Measurements from ENCODE around the gene ZNF691. TPM values are rescaled to one million over a fixed set of nuclear protein-coding genes. Genes with fewer than 3 reads are reported as not detected.
"Not testable (repeated sequence)": the region's sequence is repeated elsewhere in the genome, so short reads cannot be mapped to it uniquely, and the experiment has no call there.

Gene ZNF691
- polyA plus RNA-seq, 3 donors: 3.5 to 5.6 (median 4.2) TPM

DNA sequence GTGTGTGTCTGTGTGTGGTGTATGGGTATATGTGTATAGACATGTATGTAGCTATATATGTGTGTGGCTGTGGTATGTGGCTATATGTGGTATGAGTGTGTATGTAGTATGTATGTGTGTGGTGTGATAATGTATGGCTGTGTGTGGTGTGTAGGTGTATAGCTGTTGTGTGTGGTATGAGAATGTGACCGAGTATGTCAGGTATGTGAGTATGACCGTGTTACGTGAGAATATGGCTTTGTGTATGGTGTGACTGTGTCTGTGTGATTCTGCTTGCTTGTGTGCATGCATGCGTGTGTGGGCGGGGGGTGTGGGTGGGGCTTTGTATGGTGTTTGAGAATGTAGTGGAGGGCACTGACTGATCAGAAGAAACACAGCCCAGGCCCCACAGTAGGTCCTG lies 3.5 kb downstream of the ZNF691 start:
- 98 to 99% (median 98%) methylated on average over 5 of the region's 5 CpGs for WGBS, 3 donors
- H3K27ac ChIP-seq (ENCODE audit: low read depth, low read length): no peak overlapping the region

DNA sequence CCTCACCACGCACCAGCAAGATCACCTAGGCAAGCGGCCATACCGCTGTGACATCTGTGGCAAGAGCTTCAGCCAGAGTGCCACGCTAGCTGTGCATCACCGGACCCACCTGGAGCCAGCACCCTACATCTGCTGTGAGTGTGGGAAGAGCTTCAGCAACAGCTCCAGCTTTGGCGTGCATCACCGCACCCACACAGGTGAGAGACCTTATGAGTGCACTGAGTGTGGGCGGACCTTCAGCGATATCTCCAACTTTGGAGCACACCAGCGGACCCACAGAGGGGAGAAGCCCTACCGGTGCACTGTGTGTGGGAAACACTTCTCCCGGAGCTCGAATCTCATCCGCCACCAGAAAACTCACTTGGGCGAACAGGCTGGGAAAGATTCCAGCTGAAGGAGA lies 5.0 kb downstream of the ZNF691 start:
- WGBS, 3 donors: 98 to 99% (median 98%) methylated on average over 15 of the region's 15 CpGs
- H3K27ac ChIP-seq (ENCODE audit: low read depth, low read length): no peak overlapping the region

- WGBS, 3 donors: 92 to 94% (median 93%) methylated on average over 2 of the region's 2 CpGs
- H3K27ac ChIP-seq (ENCODE audit: low read depth, low read length): no peak overlapping the region
These were observed 5.7 kb downstream of the ZNF691 start for GRCh38 chr1:42851960-42852607.

DNA sequence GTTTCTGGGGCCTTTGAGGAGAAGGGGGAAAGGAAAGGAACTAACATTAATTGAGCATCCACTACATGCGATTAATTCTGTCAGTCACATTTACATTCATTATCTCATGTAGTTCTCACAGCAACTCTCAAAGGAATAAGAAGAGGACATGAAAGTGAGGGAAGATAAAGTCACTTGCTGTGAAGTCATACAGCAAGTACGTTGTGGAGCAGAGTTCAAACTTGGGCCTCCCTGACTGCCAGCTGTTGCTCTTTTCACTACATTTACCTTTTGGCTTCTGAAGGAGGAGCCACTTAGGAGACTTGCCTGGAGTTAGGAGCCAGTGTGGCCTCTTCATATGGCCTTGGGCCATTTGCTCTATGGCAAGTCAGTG lies 6.2 kb downstream of the ZNF691 start:
- WGBS, 3 donors: 45 to 68% (median 51%) methylated on average over 2 of the region's 2 CpGs

DNA sequence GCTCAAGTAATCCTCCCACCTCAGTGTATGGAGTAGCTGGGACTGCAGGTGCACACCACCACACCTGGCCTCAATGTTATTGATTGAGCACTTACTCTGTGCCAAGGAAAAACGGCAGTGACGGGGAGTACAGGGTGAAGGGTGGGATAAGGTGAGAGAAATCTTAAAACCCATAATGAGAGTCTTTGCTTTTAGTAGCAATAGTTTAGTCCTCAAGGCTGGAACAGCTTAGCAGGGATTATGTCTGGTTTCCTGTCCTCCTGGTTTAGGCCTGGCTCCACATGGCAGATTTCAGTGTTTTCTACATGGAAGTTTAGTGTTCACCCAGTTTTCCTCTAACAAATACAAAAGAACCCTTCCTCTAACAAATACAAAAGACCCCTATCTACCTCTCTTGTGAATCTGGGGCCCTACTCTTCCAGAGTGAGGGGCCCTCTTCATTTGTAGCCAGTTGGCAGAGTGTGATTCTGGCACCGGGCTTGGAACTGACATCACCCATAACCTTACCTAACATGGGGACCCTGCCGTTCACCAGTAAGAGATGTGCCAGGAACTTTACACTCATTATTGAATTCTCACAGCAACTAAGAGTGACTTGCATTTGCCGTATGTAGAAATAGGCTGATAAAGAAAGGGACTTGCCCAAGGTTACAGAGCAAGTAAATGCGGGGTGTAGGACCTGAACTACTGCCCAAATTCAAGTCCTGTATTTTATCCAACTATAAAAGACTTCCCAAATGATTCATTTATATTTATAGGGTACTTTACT lies 6.9 kb downstream of the ZNF691 start:
- no peak overlapping the region for H3K27ac ChIP-seq (ENCODE audit: low read depth, low read length)
- 61 to 80% (median 74%) methylated on average over 6 of the region's 6 CpGs for WGBS, 3 donors

More for the DNA sequence above, 6.2 kb downstream of the ZNF691 start:
- H3K27ac ChIP-seq (ENCODE audit: low read depth, low read length): no peak overlapping the region

DNA sequence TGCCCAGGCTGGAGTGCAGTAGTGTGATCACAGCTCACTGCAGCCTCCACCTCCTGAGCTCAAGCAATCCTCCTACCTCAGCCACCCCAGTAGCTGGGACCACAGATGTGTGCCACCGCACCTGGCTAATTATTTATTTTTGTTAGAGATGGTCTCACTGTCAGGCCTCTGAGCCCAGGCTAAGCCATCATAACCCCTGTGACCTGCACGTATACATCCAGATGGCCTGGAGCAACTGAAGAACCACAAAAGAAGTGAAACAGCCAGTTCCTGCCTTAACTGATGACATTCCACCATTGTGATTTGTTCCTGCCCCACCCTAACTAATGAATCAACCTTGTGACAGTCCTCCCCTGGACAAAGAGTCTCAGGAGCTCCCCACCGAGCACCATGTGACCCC lies 10.1 kb downstream of the ZNF691 start:
- 87 to 94% (median 94%) methylated on average over 3 of the region's 3 CpGs for WGBS, 3 donors

GRCh38 chr1:42859366-42859765 lies 13.0 kb downstream of the ZNF691 start:
- WGBS, 3 donors: 80 to 86% (median 81%) methylated on average over 5 of the region's 5 CpGs
- not testable (repeated sequence) for H3K27ac ChIP-seq (ENCODE audit: low read depth, low read length)

More for the DNA sequence above, 10.1 kb downstream of the ZNF691 start:
- not testable (repeated sequence) for H3K27ac ChIP-seq (ENCODE audit: low read depth, low read length)

DNA sequence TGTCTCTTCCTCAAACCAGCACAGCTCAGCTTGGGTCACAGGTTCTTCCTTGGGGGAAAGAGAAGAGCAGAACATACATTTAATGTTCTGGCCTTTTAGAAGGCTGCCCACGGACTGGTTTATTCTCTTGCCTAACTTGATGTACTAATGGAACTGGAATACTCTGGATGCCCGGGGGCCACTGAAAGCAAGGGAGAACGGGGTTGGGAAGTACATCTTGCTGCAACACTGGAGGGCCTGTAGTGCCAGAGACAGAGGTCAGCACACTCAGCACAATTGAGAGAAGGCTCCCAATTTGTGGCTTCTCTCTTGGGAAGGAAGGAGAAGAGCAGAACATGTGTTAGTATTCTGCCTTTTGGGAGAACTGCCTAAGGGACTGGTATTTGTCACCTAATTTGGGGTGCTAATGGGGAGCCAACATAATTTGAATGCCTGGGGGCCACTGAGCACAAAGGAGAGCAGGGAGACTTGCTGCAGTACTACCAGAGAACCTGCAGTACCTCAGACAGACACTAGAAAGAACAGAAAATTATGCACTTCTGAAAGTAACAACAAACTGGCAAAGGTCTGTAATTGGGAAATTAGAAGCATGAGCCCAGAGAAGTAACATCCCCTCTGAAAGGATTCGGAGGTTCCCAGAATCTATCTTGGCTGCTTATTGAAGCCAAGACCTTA lies 14.1 kb downstream of the ZNF691 start:
- no peak overlapping the region for H3K27ac ChIP-seq (ENCODE audit: low read depth, low read length)
- WGBS, 3 donors: 63 to 87% (median 68%) methylated on average over 4 of the region's 4 CpGs

DNA sequence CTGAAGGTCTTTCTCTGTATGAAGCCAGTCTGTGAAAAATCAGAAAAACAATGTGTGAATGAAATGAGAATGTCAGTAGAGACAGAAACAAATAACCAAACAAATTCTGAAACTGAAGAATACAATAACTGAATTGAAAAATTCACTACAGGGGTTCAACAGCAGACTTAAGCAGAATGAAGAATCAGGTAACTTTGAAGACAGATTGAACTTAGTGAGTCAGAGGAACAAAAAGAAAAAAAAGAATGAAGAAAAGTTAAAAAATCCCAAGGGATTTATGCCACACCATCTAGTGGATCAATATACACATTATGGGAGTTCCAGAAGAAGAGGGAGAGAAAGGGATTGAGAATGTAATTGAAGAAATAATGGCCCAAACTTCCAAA lies 14.6 kb downstream of the ZNF691 start:
- no peak overlapping the region for H3K27ac ChIP-seq (ENCODE audit: low read depth, low read length)

DNA sequence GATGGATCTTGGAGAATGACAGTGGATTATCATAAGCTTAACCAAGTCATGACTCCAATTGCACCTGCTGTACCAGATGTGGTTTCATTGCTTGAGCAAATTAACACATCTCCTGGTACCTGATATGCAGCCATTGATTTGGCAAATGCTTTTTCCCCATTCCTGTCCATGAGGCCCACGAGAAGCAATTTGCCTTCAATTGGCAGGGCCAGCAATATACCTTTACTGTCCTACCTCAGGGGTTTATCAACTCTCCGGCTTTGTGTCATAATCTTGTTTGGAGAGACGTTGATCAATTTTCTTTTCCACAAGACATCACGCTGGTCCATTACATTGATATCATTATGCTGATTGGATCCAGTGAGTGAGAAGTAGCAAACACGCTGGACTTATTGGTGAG lies 20.1 kb downstream of the ZNF691 start:
- H3K27ac ChIP-seq (ENCODE audit: low read depth, low read length): no peak overlapping the region
- WGBS, 3 donors: 77 to 86% (median 86%) methylated on average over 5 of the region's 5 CpGs

DNA sequence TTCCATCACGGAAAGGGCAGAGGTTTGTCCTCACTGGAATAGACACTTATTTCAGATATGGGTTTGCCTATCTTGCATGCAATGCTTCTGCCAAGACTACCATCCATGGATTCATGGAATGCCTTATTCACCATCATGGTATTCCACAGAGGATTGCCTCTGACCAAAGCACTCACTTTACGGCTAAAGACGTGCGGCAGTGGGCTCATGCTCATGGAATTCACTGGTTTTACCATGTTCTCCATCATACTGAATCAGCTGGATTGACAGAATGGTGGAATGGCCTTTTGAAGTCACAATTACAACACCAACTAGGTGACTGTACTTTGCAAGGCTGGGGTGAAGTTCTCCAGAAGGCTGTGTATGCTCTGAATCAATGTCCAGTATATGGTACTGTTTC lies 22.1 kb downstream of the ZNF691 start:
- not testable (repeated sequence) for H3K27ac ChIP-seq (ENCODE audit: low read depth, low read length)
- 77 to 91% (median 82%) methylated on average over 4 of the region's 4 CpGs for whole genome bisulfite sequencing, 3 donors

- not testable (repeated sequence) for H3K27ac ChIP-seq (ENCODE audit: low read depth, low read length)
- 58 to 79% (median 69%) methylated on average over 2 of the region's 2 CpGs for WGBS, 3 donors
These were observed 22.8 kb downstream of the ZNF691 start for GRCh38 chr1:42869254-42869653.

DNA sequence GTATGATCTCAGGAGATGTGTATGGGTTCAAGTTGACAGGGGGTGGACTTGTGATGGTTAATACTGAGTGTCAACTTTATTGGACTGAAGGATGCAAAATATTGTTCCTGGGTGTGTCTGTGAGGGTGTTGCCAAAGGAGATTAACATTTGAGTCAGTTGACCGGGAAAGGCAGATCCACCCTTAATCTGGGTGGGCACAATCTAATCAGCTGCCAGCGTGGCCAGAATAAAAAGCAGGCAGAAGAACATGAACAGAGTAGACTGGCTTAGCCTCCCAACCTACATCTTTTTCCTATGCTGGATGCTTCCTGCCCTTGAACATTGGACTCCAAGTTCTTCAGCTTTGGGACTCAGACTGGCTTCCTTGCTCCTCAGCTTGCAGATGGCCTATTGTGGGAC lies 23.3 kb downstream of the ZNF691 start:
- H3K27ac ChIP-seq (ENCODE audit: low read depth, low read length): not testable (repeated sequence)
- 75 to 83% (median 78%) methylated on average over 2 of the region's 2 CpGs for WGBS, 3 donors

DNA sequence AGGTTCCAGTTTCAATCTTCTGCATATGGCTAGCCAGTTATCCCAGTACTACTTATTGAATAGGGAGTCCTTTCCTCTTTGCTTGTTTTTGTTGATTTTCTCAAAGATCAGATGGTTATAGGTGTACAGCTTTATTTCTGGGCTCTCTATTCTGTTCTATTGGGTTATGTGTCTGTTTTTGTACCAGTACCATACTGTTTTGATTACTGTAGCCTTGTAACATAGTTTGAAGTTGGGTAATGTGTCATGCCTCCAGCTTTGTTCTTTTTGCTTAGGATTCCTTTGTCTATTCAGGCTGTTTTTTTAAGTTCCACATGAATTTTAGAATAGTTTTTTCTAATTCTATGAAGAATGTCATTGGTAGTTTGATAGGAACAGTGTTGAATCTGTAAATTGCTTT lies 26.7 kb downstream of the ZNF691 start:
- H3K27ac ChIP-seq (ENCODE audit: low read depth, low read length): not testable (repeated sequence)

DNA sequence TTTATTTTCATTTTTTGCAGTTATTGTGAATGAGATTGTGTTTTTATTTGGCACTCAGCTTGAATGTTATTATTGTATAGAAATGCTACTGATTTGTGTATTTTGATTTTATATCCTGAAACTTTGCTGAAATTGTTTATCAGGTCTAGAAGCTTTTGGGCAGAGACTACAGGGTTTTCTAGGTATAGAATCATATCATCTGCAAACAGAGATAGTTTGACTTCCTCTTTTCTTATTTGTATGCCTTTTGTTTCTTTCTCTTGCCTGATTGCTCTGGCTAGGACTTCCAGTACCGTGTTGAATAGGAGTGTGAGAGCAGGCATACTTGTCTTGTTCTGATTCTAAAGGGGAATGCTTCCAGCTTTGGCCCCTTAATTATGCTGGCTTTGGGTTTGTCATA lies 27.3 kb downstream of the ZNF691 start:
- no peak overlapping the region for H3K27ac ChIP-seq (ENCODE audit: low read depth, low read length)
- WGBS, 3 donors: 52 to 82% (median 76%) methylated on average over 1 of the region's 1 CpG

DNA sequence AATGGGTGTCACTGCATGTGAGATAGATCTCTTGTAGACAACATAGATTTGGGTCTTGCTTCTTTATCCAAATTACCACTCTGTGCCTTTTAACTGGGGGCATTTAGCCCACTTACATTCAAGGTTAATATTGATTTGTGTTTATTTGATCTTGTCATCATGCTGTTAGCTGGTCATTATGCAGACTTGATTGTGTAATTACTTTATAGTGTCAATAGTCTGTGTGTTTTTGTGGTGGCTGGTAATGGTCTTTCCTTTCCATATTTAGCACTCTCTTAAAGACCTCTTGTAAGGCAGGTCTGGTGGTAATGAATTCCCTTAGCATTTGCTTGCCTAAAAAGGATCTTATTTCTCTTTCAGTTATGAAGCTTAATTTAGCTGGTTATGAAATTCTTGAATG lies 29.6 kb downstream of the ZNF691 start:
- no peak overlapping the region for H3K27ac ChIP-seq (ENCODE audit: low read depth, low read length)

- 43 to 73% (median 60%) methylated on average over 2 of the region's 2 CpGs for WGBS, 3 donors
- H3K27ac ChIP-seq (ENCODE audit: low read depth, low read length): no peak overlapping the region
These were observed 31.0 kb downstream of the ZNF691 start for GRCh38 chr1:42877380-42877779.

DNA sequence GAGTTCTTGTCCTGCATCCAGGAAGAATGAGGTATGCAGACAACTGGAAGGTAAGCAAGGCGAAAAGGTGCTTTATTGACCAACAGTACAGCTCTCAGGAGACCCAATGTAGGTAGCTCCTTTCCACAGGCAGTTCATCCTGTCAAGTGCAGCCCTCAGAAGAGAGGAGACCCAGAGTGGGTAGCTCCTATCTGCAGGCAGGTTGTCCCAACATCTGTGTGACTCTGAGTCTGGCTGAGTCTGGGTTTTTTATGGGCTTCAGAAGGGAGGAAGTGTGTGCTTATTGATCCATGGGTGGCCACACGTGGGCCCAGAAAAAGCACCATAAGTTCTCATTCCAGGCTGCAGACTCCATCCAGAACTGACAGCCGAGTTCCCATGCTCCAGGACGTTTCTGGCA lies 34.0 kb downstream of the ZNF691 start:
- no peak overlapping the region for H3K27ac ChIP-seq (ENCODE audit: low read depth, low read length)
- WGBS, 3 donors: 65 to 79% (median 70%) methylated on average over 4 of the region's 4 CpGs

DNA sequence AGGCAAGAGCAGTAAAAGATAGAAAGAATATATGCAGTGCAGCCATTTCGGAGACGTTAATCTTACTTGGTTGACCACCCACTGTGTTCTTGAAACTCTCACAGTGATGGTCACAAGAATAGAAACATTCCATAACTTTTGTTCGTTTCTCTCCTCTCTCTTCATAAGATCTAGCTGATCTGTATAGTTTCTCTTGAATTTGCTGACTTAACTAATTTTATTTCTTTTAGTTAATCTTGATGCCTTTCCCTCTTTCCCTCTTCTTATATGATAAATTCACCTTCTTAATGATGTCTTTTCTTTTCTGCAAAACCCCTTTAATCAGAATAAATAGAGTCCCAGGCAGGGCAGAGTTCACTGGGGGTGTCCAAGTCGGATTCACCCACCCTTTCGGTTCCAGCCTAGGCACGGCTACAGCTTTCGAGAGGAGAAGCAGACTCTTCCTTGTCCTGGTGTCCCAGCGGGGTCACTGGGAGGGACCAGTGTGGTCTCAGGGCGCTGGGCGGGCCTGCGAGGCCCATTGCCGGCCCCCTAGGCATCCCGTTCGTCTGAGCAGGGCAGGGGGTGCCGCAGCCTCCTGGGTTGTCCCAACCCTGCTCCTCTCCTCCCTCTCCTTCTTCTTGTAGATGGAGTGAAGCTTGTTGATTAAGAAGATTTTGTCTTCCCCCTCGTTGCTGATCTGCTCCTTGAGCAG lies 39.8 kb downstream of the ZNF691 start:
- no peak overlapping the region for H3K27ac ChIP-seq (ENCODE audit: low read depth, low read length)
- WGBS, 3 donors: 80 to 87% (median 83%) methylated on average over 16 of the region's 16 CpGs
